HG03159 (cell line): ENCODE measurements around the gene TMEM119.

Source experiments
- ATAC-seq: cut with Tn5 transposase; IDR thresholded peaks from one replicate; pipeline ENCODE4 v1.9.1; 2021; ENCODE audit warnings: mild to moderate bottlenecking, moderate library complexity; ENCODE audit not compliant: unreplicated experiment

Gene TMEM119, protein sequence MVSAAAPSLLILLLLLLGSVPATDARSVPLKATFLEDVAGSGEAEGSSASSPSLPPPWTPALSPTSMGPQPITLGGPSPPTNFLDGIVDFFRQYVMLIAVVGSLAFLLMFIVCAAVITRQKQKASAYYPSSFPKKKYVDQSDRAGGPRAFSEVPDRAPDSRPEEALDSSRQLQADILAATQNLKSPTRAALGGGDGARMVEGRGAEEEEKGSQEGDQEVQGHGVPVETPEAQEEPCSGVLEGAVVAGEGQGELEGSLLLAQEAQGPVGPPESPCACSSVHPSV

GRCh38 chr12:108597559-108598471 is at the start of gene TMEM119:
TMEM119 (minus strand) TSS chr12:108598084; CDS start chr12:108592383, 5,701 bp downstream.
- ATAC-seq: no peak

- no peak for ATAC-seq
Observed at GRCh38 chr12:108646600-108647579, 49.0 kb upstream of the TMEM119 start.

DNA sequence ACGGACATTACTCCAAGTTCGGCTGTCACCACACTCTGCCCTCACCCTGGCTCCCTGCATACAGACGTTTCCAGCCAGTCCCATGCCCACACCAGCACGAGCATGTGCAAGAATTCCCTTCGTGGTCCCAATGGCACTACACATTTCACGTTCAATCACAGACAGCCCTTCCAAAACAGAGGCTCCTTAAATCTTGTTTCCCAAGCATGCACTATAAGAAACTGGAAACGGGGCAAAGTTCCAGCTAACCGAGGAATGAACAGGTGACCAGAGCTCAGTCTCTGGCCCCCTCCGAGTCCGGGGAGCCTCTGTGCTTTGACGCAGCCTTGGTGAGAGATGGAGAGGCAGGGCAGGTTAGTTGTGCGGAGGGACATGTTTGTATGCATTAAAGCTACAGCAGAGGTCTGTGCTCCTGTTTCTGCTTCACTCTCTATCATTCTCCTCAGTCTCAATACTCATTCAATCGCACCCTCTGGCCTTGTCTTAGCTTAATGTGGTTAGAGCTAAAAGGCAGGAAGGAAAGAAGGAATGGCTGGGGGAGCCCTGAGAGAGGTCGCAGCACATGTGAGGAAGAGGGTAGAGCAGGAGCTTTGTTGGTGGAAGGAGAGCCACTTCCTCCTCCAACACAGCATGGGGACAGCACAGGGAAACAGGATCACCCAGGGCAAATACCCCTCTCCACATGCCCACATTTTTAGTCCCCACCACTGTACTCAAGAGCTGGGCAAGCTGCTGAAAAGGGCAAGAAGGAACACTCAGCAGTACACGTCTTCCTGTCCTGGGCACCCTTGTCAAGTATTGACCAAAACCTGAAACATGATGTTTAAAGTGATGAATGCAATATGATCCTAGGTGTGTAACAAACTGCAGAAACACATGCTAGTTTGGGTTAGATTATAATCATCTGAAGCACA is 48.1 kb upstream of the TMEM119 start:
- no peak for ATAC-seq

- ATAC-seq: no peak
Observed at GRCh38 chr12:108644811-108645120, 46.9 kb upstream of the TMEM119 start.

DNA sequence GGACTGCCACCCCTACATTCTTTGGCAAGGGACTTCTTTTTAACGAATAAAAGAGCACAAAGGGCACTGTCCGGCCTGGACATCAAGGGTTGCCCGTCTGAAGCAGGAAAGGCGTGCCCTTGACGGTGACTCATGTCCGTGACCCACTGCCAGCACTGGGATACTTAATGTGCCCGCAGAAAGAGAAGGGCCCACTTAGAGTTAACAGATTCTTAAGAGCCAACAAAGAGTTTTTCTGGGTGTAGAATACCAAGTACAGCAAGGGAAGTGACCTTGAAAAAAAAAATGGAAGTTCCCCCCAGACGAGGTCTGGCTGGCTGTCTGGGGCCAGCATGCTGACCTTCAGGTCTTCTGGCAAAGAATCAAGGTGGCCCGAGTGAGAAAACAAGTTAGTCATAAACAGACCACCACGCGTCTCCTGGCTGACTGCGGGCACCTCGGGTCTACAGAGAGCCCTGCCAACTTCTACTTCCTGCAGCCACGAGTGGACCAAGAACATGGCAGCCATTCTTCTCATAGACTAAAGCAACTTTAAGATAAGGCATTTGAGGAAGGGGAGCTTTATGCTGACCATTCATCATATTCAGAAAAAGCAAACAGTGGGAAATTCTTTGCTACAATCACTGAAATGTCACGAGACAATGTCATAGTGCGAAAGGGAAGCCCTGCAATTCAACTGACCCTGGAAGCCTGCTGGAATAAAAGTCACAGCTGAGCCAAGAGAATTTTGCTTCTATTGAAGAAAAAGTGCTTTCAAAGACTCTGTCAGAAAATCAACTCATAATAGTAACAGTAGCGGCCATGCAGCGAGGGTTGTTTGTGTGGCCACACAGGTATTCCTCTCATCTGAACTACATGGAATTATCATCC is 46.3 kb upstream of the TMEM119 start:
- ATAC-seq: no peak

DNA sequence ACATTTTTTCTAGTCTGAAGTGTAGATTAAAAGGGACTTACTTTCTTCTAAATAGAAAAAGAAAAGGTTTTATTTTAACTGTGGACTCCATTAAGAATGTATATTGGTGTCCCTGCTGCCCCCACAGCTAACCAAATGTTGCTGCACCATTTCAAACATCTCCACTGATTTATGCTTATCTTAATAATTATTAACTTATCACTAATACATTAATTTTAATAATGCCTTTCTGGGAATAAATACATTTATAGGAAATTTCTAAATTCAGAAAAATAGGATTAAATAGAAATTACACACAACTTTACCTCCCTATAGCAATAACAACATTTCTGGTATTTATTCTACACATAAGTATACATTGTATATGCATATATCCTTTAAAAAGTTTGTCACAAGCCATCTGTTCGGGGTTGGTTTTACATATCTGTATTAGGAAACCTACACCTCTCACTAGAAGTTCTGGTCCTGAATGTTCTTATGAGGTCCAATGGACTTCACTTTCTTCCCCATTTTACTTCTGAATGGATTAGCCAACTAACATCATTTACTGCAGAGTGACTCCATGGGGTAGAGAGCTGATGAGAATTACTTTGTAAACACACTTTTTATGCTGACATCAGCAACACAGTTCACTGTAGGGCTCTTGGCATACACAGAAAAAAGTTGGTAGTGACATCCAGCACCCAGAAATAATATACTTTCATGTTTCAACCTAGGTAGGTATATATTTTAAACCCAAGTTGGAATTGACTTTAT is 45.2 kb upstream of the TMEM119 start:
- ATAC-seq: no peak

- ATAC-seq: no peak
Observed at GRCh38 chr12:108642269-108642870, 44.5 kb upstream of the TMEM119 start.

GRCh38 chr12:108641446-108642268 is 43.8 kb upstream of the TMEM119 start:
- no peak for ATAC-seq

- ATAC-seq: no peak
Observed at GRCh38 chr12:108640802-108641445, 43.0 kb upstream of the TMEM119 start.

DNA sequence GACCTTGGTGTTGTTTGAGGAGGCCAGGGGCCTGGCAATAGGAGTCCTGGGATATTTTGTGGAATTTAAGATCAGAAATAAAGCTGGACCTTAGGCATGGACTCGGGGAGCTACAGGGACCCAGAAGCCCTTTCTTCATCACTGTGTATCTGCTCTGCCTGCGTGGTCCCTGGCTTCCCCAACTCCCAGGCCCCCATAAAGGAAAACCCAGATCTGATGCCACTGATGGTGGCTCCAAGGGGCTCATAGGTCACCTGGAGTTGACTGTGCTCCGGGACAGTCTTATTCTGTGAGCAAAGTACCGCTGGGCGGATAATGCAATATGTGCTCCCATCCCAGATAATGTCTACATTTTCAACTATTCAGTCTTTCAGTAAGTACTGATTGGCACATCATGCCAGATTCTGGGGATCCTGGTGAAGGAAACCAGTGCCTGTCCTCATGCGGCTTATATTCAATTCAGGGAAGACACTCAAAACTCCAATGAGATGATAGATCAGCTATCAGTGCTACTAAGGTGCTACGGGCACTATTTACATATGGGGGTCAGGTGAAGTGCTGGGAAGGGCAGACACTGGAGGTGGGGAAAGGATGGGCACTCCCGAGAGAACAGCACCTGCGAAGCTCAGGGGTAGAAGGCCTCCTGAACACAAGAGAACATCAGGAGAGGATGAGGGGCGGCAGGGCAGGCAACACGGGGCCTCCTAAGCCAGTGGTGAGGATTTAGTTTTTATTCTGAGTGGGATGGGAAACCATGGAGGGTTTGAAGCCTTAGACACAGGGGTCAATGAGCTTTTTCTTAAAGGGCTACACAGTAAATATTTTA is 41.3 kb upstream of the TMEM119 start:
- ATAC-seq: no peak

DNA sequence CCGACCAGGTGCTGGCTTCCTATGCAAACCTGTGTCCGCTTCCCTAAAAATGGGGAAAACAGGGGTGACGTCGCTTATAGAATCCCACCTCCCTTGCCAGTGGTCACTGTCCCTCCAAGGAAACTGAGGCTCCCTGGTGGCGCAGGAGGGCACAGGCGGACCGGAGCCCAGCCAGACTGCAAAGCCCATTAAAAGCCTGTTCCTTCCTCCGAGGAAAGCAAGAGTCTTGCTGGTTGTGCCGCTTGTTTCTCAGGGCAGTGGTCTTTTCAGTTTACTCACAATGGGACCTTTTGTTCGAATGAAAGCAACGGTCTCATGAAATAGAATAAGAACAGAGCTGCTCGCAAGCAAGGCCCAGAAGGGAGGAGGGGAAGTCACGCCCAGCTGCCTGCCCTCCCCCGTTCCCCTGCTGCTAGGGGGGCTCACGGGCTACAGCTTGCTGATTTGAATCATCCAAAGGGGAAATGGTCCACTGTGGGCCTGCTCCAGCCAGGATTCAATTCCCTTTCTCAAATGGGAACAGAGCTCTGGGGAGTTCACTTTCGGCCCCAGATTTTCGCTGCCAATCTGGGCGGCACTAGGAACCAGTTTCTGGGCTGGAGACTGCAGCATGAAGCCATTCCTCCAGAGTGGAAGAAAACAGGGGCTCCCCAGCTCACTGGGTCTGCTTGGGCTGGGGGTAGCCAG is 40.4 kb upstream of the TMEM119 start:
- no peak for ATAC-seq

GRCh38 chr12:108637222-108637971 is 39.5 kb upstream of the TMEM119 start:
- ATAC-seq: no peak

DNA sequence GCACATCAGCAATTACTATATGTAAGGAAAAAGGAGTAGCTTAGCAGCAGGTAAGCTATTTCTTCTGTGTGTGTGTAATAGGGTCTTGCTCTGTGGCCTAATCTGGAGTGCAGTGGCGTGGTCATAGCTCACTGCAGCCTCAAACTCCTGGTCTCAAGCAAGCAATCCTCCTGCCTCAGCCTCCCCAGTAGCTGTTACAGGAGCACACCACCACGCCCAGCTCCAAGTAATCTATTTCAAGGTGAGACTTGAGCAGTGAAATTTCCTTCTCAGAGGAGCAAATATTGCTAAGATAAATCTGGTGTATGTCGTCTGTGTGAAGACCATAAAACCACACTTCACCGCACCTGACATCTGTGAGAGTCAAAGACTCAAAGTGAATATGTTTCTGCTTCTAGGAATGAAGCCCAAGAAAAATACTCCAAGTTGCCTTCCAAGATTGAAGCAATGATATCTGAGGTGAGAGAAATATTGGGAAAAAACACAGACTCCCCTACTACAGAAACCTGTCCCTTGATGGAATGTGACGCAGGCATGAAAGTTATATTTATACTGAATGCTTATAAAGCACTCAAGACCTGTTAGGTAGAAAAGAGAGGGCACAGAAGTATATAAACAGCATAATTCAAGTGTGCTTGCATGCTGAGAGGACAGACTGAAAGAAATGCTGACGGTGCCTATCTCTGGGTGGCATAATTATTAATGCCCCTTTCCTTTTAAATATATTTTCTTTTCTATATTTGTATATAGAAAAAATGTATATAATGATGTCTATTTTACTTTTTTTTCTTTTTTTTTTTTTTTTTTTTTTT is 38.3 kb upstream of the TMEM119 start:
- no peak for ATAC-seq
